GM12874 (cell line): Measurements from ENCODE around the gene DNASE1L1.
A peak's percentile ranks its signal among the peaks of the same experiment; 100 is the strongest.

Source experiments
- TF ChIP-seq, protein P1 (sequence below): IDR thresholded peaks from 2 replicates; pipeline ENCODE4 v1.5.1; 2011; ENCODE audit warnings: low read depth, mild to moderate bottlenecking, control low read depth, low read length, moderate library complexity; ENCODE audit not compliant: insufficient read depth

Gene DNASE1L1

GRCh38 chrX:154373340-154374306 lies 35.4 kb downstream of the DNASE1L1 start:
- TF ChIP-seq, protein P1, sequence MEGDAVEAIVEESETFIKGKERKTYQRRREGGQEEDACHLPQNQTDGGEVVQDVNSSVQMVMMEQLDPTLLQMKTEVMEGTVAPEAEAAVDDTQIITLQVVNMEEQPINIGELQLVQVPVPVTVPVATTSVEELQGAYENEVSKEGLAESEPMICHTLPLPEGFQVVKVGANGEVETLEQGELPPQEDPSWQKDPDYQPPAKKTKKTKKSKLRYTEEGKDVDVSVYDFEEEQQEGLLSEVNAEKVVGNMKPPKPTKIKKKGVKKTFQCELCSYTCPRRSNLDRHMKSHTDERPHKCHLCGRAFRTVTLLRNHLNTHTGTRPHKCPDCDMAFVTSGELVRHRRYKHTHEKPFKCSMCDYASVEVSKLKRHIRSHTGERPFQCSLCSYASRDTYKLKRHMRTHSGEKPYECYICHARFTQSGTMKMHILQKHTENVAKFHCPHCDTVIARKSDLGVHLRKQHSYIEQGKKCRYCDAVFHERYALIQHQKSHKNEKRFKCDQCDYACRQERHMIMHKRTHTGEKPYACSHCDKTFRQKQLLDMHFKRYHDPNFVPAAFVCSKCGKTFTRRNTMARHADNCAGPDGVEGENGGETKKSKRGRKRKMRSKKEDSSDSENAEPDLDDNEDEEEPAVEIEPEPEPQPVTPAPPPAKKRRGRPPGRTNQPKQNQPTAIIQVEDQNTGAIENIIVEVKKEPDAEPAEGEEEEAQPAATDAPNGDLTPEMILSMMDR, result peak; percentile 47; the same call in 1 of the 2 replicates

- TF ChIP-seq, protein P1, result no peak
Observed at GRCh38 chrX:154372612-154373022, 36.4 kb downstream of the DNASE1L1 start.

- TF ChIP-seq, protein P1, result no peak
Observed at GRCh38 chrX:154371789-154372300, 37.2 kb downstream of the DNASE1L1 start.

- TF ChIP-seq, protein P1, result no peak
Observed at GRCh38 chrX:154371017-154371788, 37.9 kb downstream of the DNASE1L1 start.

DNA sequence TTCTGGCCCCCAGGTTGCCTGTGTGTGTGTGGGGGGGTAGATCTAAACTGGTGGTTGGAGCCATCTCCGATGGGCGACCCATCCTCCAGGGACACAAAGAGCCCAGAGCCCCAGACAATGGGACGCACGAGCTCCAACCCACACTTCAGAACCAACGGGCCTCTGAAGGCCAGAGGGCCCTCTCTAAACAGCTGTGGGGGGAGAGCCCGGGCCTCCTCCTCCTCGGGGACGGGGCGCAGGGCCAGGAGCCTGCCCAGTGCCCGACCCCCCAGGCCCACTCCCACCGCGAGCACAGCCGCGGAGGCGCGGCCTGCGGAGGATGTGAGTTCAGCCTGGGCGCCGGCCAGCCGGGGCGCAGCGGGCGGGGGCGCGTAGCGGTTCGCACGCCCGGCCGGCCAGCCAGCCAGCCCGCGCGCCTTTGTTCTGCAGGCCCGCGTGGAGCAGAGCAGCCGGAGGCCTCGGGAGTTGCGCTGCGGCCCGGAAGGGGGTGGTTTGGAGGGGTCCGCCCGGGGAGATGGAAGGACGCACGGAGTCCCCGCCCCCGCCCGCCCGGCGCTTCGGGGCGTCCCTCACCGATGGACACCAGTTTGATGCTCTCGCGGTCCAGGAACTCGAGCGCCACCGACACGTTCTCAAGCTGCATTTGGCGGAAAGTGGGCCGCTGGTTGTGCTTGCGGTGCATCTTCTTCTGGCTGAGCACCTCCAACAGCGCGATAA lies 38.6 kb downstream of the DNASE1L1 start:
- TF ChIP-seq, protein P1, result no peak

GRCh38 chrX:154369449-154370299 lies 39.4 kb downstream of the DNASE1L1 start:
- TF ChIP-seq, protein P1, result no peak
